MCF 10A (cell line): ENCODE results near the gene GPX4. TPM values are rescaled to one million over a fixed set of nuclear protein-coding genes. Genes with fewer than 3 reads are reported as not detected.
A peak's percentile ranks its signal among the peaks of the same experiment; 100 is the strongest.

Experiments used
- BruUV-seq: library from RNA; stranded (reverse); fragments of 400-500 nt; replicated peaks from 2 replicates; lab custom pipeline; 2021; lab: Mats Ljungman, UMichigan
- CTCF ChIA-PET: fragments of 300-600 bp; sonication (Branson Sonifier 250); formaldehyde crosslinking; extraction: SDS; loops from one replicate; lab custom pipeline; 2021; ENCODE audit warnings: antibody characterized with exemption, inconsistent platforms; lab: Yijun Ruan, JAX
- POLR2A ChIA-PET: fragments of 300-600, 350-650 bp; sonication (Branson Sonifier 250); formaldehyde crosslinking; extraction: SDS; loops from one replicate; lab custom pipeline; 2020; ENCODE audit warnings: antibody characterized with exemption, inconsistent platforms; lab: Yijun Ruan, JAX
- DNase-seq: peaks from one replicate; pipeline ENCODE4 v3.0.0-alpha.2; 2018; ENCODE audit not compliant: unreplicated experiment
- H3K27ac Mint-ChIP-seq: one replicate; pipeline ENCODE4 v1.8.0; 2022; ENCODE audit warnings: mild to moderate bottlenecking, low read depth, mixed read lengths; ENCODE audit not compliant: unreplicated experiment
- H3K27me3 Mint-ChIP-seq: one replicate; pipeline ENCODE4 v1.8.0; 2022; ENCODE audit warnings: mixed read lengths; ENCODE audit not compliant: insufficient read depth, unreplicated experiment
- H3K36me3 Mint-ChIP-seq: one replicate; pipeline ENCODE4 v1.8.0; 2022; ENCODE audit warnings: mild to moderate bottlenecking, moderate library complexity, mixed read lengths; ENCODE audit not compliant: insufficient read depth, unreplicated experiment
- H3K4me1 Mint-ChIP-seq: one replicate; pipeline ENCODE4 v1.8.0; 2022; ENCODE audit warnings: mixed read lengths; ENCODE audit not compliant: insufficient read depth, unreplicated experiment
- H3K4me3 Mint-ChIP-seq: one replicate; pipeline ENCODE4 v1.8.0; 2022; ENCODE audit warnings: mild to moderate bottlenecking, moderate library complexity, mixed read lengths; ENCODE audit not compliant: unreplicated experiment
- H3K9me3 Mint-ChIP-seq: one replicate; pipeline ENCODE4 v1.8.0; 2022; ENCODE audit warnings: mixed read lengths; ENCODE audit not compliant: unreplicated experiment
- intact Hi-C: fragments of 100-400 bp; cut with micrococcal nuclease; formaldehyde crosslinking; loops from 2 replicates; pipeline ENCODE4 v1.14.1; 2022
- total RNA-seq: library from RNA; stranded (reverse); gene quantifications from 2 replicates; pipeline ENCODE4 v1.2.3, GENCODE V29; 2022
- TF ChIP-seq, protein P1 (sequence below): fragments of 200-600 bp; IDR thresholded peaks from one replicate; pipeline ENCODE4 v1.8.0; 2022; ENCODE audit warnings: antibody characterized with exemption, mild to moderate bottlenecking; ENCODE audit not compliant: unreplicated experiment

Gene GPX4
- total RNA-seq, 1 experiment from 2014 or later = 191 TPM

DNA sequence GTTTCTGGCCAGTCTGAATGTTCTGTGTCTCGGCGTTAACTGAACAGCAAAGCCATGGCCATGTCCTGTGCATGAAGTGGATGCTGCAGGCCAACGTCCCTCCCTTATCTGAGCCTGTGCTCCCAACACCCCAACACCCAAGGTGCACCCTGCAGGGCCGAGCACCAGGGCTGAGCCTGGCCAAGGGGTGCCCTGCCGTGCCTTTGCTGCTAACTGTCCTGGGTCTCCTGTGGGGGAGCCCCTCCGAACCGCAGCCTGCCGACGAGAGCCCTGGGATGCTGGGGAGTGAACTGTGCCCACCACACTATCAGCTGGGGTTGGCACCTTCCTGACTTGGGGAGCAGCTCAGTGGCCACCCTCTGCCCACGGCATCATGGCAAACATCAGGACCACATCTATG, 17.6 kb downstream of the GPX4 start:
- Mint-ChIP-seq H3K27ac (no peak overlapping the region), H3K4me3 (no peak overlapping the region), H3K9me3 (no peaks in the 10 kb centered on the region), H3K27me3 (no peaks in the 10 kb centered on the region), H3K36me3 (peaks cover 95% of the 10 kb centered on the region), H3K4me1 (no peaks in the 10 kb centered on the region)
- intact Hi-C loops = no loop called here
- TF ChIP-seq, protein P1, sequence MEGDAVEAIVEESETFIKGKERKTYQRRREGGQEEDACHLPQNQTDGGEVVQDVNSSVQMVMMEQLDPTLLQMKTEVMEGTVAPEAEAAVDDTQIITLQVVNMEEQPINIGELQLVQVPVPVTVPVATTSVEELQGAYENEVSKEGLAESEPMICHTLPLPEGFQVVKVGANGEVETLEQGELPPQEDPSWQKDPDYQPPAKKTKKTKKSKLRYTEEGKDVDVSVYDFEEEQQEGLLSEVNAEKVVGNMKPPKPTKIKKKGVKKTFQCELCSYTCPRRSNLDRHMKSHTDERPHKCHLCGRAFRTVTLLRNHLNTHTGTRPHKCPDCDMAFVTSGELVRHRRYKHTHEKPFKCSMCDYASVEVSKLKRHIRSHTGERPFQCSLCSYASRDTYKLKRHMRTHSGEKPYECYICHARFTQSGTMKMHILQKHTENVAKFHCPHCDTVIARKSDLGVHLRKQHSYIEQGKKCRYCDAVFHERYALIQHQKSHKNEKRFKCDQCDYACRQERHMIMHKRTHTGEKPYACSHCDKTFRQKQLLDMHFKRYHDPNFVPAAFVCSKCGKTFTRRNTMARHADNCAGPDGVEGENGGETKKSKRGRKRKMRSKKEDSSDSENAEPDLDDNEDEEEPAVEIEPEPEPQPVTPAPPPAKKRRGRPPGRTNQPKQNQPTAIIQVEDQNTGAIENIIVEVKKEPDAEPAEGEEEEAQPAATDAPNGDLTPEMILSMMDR = no peak
- CTCF ChIA-PET = interaction anchor here (0.8 kb wide), 1 partner anchor 73 kb away, joined by 3 read pairs; no protein-coding TSS in a partner anchor
- no TSS peak for BruUV-seq
- POLR2A ChIA-PET = interaction anchor here (1.3 to 1.5 kb wide), 2 partner anchors 13 to 19 kb away, joined by 3 to 7 read pairs; no protein-coding TSS in a partner anchor
- no peak for DNase-seq

DNA sequence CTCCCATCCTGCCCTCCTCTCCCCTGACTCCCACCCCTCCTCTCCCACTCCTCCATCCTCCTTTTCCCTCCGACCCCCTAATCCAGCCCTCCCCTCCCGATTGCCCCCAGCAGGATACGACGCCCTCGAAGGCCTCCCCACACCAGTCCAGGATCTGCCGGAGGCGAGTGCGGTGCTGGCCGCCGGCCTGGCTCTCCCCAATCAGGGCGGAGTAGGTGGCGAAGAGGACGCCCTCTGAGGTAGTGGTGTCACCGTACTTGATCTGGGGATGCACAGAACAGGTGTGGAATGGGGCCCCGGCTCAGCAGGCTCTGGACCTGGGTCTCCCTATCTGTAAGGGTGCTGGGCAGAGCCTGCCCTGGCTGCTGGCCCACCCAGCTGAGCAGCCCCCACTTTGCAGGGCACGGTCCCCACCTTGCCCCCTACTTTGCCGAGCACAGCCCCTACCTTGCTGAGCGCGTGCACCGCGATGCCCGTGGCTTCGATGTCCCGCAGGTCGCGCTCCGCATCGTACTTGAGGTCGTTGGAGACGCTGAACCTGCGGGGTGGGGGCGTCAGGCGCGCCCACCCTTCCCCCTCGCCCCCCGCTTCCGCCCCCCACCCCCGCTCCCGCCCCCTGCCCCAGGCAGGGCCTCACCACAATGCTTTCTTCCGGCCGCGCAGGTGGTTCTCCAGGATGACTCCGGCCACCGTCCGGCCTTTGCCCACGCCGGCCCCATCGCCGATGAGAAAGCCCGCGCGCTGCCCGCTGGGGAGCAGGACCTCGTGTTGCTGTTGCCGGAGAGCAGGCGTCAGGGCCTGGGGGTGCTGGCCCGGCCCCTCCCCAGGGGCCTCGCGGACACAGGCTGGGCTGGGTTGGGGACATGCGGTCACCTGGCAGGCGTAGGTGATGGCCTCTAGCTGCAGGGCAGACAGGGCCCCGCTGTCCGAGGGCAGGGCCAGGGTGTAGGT, 18.5 kb downstream of the GPX4 start:
- intact Hi-C loops = no loop called here
- H3K4me3 Mint-ChIP-seq = no peak overlapping the region

DNA sequence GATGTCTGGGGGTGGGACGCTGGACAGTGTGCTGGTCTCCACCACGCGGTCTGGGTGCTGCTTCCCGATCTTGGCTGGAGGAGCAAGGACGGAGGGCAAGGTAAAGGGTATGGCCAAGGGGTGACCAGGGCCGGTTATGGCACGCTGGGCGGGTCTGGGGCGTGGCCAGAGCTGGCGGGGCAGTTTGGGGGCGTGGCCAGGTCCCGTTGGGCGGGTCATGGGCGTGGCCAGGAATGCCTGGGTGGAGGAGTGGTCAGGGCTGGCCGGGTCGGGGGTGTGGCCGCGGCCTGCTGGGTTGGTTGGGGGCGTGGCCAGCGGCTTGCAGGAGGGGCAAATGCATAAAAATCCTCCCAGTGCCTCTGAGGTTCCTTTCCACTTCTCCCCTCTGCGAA, 19.2 kb downstream of the GPX4 start:
- Mint-ChIP-seq H3K27me3 (no peaks in the 10 kb centered on the region), H3K4me1 (peaks cover 5% of the 10 kb centered on the region), H3K4me3 (no peak overlapping the region), H3K36me3 (peaks cover 92% of the 10 kb centered on the region), H3K9me3 (no peaks in the 10 kb centered on the region), H3K27ac (peak overlapping the region; percentile 35)
- POLR2A ChIA-PET = interaction anchor here (1.2 to 1.6 kb wide), 2 partner anchors 32 to 87 kb away, joined by 4 read pairs; no protein-coding TSS in a partner anchor
- BruUV-seq = no TSS peak
- CTCF ChIA-PET = interaction anchor here (0.7 to 0.8 kb wide), 2 partner anchors 10 to 11 kb away, joined by 3 read pairs; no protein-coding TSS in a partner anchor
- TF ChIP-seq, protein P1 = no peak
- DNase-seq = peak; percentile 86
- intact Hi-C loops = no loop called here

More for the DNA sequence above, 18.5 kb downstream of the GPX4 start:
- Mint-ChIP-seq H3K36me3 (peaks cover 95% of the 10 kb centered on the region), H3K9me3 (no peaks in the 10 kb centered on the region), H3K4me1 (no peaks in the 10 kb centered on the region), H3K27ac (peak overlapping the region; percentile 35), H3K27me3 (no peaks in the 10 kb centered on the region)
- ChIA-PET CTCF (interaction anchor here (0.6 to 0.7 kb wide), 2 partner anchors 9 to 33 kb away, joined by 3 read pairs; no protein-coding TSS in a partner anchor), POLR2A (interaction anchor here (1.2 to 1.6 kb wide), 2 partner anchors 33 to 88 kb away, joined by 4 read pairs; no protein-coding TSS in a partner anchor)
- TF ChIP-seq, protein P1 = no peak
- no peak for DNase-seq
- BruUV-seq = no TSS peak

DNA sequence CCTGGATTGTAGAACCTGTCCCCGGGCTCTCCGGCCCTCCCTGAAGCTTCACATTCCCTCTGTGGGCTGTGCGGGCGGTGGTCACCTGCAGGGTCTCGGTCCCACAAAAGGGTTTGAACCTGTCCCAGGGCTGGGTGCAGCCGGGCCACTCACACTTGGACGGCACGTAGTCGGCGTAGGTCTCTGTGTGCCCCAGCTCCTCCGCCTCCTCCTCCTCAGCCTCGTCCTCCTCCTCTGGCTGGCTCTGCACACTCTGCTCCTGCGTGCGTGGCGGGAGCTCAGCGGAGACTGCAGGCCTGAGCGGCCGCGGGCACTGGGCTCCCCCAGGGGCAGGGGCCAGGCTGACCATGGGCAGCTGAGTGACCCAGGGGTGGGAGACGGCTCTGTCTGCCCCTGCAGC, 19.6 kb downstream of the GPX4 start:
- BruUV-seq = no TSS peak
- H3K4me3 Mint-ChIP-seq = no peak overlapping the region
- ChIA-PET POLR2A (interaction anchor here (1.2 to 1.6 kb wide), 2 partner anchors 32 to 87 kb away, joined by 4 read pairs; no protein-coding TSS in a partner anchor), CTCF (interaction anchor here (0.7 to 0.8 kb wide), 2 partner anchors 10 to 11 kb away, joined by 3 read pairs; no protein-coding TSS in a partner anchor)
- peaks cover 8% of the 10 kb centered on the region for H3K4me1 Mint-ChIP-seq
- H3K27me3 Mint-ChIP-seq = no peaks in the 10 kb centered on the region
- intact Hi-C loops = no loop called here
- peaks cover 92% of the 10 kb centered on the region for H3K36me3 Mint-ChIP-seq
- H3K27ac Mint-ChIP-seq = no peak overlapping the region
- H3K9me3 Mint-ChIP-seq = no peaks in the 10 kb centered on the region
- TF ChIP-seq, protein P1 = no peak
- DNase-seq = no peak
